ENCODE data around the gene PPFIA1.

The PPFIA1 gene

DNA sequence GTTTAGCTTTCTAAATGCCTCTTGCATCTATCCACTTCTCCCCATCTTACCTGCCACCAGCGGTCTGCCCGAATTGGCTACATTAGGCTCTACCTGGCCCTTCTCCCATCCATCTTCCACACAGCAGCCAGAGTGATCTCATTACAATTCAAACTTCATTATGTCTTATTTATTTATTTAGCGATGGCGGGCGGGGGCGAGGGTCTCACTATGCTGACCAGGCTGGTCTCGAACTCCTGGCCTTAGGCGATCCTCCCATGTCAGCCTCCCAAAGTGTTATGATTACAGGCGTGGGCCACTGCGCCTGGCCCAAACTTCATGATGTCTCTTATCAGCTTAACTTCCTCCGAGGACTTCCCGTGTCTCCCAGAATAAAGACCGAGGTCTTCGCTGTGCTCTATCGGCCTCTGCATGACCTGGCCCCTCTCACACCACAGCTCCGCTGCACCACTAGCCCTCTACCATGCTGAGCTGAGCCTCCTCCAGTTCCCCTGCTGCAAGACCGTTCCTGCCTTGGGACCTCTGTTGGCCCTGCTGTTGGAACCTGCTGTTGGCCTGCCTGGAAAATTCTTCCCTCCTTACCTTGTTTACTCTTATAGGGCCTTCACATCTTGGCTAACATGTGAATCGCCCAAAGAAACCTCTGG, 127.0 kb downstream of the PPFIA1 start:
- TF ChIP-seq, protein P1, sequence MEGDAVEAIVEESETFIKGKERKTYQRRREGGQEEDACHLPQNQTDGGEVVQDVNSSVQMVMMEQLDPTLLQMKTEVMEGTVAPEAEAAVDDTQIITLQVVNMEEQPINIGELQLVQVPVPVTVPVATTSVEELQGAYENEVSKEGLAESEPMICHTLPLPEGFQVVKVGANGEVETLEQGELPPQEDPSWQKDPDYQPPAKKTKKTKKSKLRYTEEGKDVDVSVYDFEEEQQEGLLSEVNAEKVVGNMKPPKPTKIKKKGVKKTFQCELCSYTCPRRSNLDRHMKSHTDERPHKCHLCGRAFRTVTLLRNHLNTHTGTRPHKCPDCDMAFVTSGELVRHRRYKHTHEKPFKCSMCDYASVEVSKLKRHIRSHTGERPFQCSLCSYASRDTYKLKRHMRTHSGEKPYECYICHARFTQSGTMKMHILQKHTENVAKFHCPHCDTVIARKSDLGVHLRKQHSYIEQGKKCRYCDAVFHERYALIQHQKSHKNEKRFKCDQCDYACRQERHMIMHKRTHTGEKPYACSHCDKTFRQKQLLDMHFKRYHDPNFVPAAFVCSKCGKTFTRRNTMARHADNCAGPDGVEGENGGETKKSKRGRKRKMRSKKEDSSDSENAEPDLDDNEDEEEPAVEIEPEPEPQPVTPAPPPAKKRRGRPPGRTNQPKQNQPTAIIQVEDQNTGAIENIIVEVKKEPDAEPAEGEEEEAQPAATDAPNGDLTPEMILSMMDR (IDR thresholded peaks at IDR 0.05; ENCODE audit: low read length) = no peak
- TF ChIP-seq EZH2 (optimal IDR thresholded peaks at IDR 0.05; ENCODE audit: low read depth, low read length) (no peak), EZH2phosphoT487 (IDR thresholded peaks at IDR 0.05; ENCODE audit: low read length) (no peak)
- no peaks in the 10 kb centered on the region for H3K9me3 ChIP-seq (replicated peaks; ENCODE audit: insufficient read depth, low read length)
- no peaks in the 10 kb centered on the region for H3F3A ChIP-seq (ENCODE audit: insufficient read depth, low read length)
- no peaks in the 10 kb centered on the region for H3K79me2 ChIP-seq (ENCODE audit: low read length)
- no peak overlapping the region for H3K9ac ChIP-seq (ENCODE audit: low read length)
- H3K9me2 ChIP-seq (replicated peaks; ENCODE audit: insufficient read depth, low read length) = no peaks in the 10 kb centered on the region
- H3K4me1 ChIP-seq (ENCODE audit: low read length) = peaks cover 8% of the 10 kb centered on the region
- no peaks in the 10 kb centered on the region for H4K20me1 ChIP-seq (ENCODE audit: insufficient read depth, low read length)
- H3K27ac ChIP-seq (ENCODE audit: low read length) = no peak overlapping the region
- peak overlapping the region; percentile 66; the same call in 1 of the 2 replicates for H2AFZ ChIP-seq (ENCODE audit: low read length)
- no peaks in the 10 kb centered on the region for H3K36me3 ChIP-seq (replicated peaks; ENCODE audit: insufficient read depth, low read length)
- DNase-seq = no peak
- H3K4me3 ChIP-seq (ENCODE audit: low read length) = peak overlapping the region; percentile 64
- H3K4me2 ChIP-seq (ENCODE audit: low read depth, low read length) = peak overlapping the region; percentile 97
- H3K27me3 ChIP-seq (replicated peaks; ENCODE audit: insufficient read depth, low read length) = peaks cover 92% of the 10 kb centered on the region

DNA sequence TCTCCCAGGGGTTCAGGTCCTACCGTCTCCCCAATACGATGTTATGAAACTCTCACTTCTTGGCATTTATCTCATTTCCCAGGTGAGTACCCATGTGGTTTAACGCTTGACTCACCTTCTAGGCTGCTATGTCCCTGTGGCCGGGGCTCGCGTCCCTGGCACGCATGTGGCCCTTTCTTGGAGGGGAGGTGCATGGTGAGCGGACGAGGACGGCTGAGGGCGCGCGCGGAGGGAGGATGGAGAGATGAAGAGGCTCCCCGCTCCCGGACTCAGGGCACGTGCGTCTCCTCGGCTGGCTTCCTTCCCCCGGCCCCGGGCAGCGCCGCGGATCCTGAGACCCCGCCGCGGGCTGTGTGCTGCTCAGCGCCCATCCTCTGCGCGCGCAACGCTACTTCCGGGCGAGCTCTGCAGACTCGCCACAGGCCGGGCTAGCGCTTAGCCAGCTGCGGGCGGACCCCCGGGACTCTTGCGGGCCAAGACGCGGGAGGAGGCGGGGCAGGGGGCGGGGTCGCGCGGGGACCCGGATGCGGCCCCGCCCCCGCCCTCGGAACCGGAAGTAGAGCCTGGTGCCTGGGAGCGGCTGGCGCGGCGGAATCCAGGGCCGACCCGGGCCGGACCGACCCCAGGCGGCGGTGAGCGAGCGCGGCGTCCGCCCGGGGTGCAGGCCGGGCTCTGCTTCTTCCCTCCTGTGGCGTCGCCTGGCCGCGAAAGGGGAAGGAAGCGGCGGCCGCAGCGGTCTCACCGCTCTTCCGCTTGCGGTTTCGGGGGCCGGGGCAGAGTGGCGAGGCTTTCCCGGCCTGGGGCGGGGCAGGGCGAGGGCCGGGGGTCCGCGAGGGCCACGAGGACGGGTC, 127.7 kb downstream of the PPFIA1 start, which contains the start of gene CTTN:
Gene CTTN, plus strand, starts transcription at position 547 of the 851 bp plus-strand sequence. CDS start 8,769 bp downstream, outside the sequence.
- no peaks in the 10 kb centered on the region for H3K36me3 ChIP-seq (replicated peaks; ENCODE audit: insufficient read depth, low read length)
- H3K9me3 ChIP-seq (replicated peaks; ENCODE audit: insufficient read depth, low read length) = no peaks in the 10 kb centered on the region
- H3K9me2 ChIP-seq (replicated peaks; ENCODE audit: insufficient read depth, low read length) = no peaks in the 10 kb centered on the region
- DNase-seq = peak; percentile 54
- H4K20me1 ChIP-seq (ENCODE audit: insufficient read depth, low read length) = no peaks in the 10 kb centered on the region
- peaks cover 93% of the 10 kb centered on the region for H3K27me3 ChIP-seq (replicated peaks; ENCODE audit: insufficient read depth, low read length)
- peak within 1 kb of the TSS; percentile 66 for H2AFZ ChIP-seq (ENCODE audit: low read length)
- H3F3A ChIP-seq (ENCODE audit: insufficient read depth, low read length) = no peaks in the 10 kb centered on the region
- H3K4me1 ChIP-seq (ENCODE audit: low read length) = peaks cover 8% of the 10 kb centered on the region
- TF ChIP-seq EZH2 (optimal IDR thresholded peaks at IDR 0.05; ENCODE audit: low read depth, low read length) = no peak
- no peak for TF ChIP-seq EZH2phosphoT487 (IDR thresholded peaks at IDR 0.05; ENCODE audit: low read length)
- TF ChIP-seq, protein P1 (IDR thresholded peaks at IDR 0.05; ENCODE audit: low read length) = no peak
- H3K79me2 ChIP-seq (ENCODE audit: low read length) = no peaks in the 10 kb centered on the region
- peak within 1 kb of the TSS; percentile 64 for H3K4me3 ChIP-seq (ENCODE audit: low read length)
- H3K4me2 ChIP-seq (ENCODE audit: low read depth, low read length) = peak within 1 kb of the TSS; percentile 97
- H3K27ac ChIP-seq (ENCODE audit: low read length) = no peak within 1 kb of the TSS
- peak within 1 kb of the TSS; percentile 9; the same call in 1 of the 2 replicates for H3K9ac ChIP-seq (ENCODE audit: low read length)

DNA sequence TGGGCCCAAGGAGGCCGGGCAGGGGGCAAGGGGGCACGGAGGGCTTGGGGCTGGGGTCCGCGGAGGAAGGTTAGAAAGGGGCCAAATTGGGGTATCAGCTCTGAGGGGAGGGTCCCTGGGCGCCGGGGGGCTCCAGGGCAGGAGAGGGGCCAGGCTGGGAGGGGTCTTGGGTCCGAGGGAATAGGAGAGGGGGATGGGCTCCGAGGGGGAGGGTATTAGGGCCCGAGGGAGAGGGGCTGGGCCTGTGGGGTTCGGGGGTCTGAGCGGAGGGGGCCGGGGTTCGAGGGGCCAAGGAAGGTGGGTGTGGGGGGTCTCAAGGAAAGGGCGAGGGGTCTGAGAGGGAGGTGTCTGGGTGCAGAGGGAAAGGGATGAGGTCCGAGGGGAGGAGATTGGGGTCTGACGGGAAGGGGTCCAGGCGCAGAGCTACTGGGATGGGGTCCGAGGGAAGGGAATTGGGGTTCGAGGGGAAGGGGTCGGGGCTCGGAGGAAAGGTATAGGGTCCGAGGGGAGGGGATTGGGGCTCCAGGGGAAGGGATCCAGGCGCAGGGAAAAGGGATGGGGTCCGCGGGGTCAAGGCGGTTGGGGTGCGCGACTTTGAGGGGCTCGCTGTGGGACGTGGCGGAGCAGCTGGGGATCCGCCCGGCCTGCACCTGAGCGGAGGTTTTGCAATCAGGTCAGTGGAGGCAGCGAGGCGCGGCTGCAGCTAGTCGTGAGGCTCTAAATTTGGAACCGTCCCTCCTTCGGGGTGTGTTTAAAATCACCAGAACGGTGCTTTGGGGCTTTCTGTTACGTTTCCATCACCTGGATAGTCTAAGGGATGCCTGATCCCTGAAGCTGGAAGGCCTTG, 128.6 kb downstream of the PPFIA1 start:
- Histone ChIP-seq H3K27me3 (replicated peaks; ENCODE audit: insufficient read depth, low read length) (peaks cover 93% of the 10 kb centered on the region), H3K27ac (ENCODE audit: low read length) (no peak overlapping the region), H2AFZ (ENCODE audit: low read length) (no peak overlapping the region), H3K9me3 (replicated peaks; ENCODE audit: insufficient read depth, low read length) (no peaks in the 10 kb centered on the region), H3K9ac (ENCODE audit: low read length) (no peak overlapping the region), H3K36me3 (replicated peaks; ENCODE audit: insufficient read depth, low read length) (no peaks in the 10 kb centered on the region), H3K9me2 (replicated peaks; ENCODE audit: insufficient read depth, low read length) (no peaks in the 10 kb centered on the region), H3K4me2 (ENCODE audit: low read depth, low read length) (peak overlapping the region; percentile 97; the same call in 1 of the 2 replicates), H3K4me1 (ENCODE audit: low read length) (peaks cover 8% of the 10 kb centered on the region), H3F3A (ENCODE audit: insufficient read depth, low read length) (no peaks in the 10 kb centered on the region), H3K79me2 (ENCODE audit: low read length) (no peaks in the 10 kb centered on the region), H4K20me1 (ENCODE audit: insufficient read depth, low read length) (no peaks in the 10 kb centered on the region), H3K4me3 (ENCODE audit: low read length) (peak overlapping the region; percentile 64; the same call in 1 of the 2 replicates)
- DNase-seq = no peak
- TF ChIP-seq, protein P1 (IDR thresholded peaks at IDR 0.05; ENCODE audit: low read length) = no peak
- no peak for TF ChIP-seq EZH2phosphoT487 (IDR thresholded peaks at IDR 0.05; ENCODE audit: low read length)
- TF ChIP-seq EZH2 (optimal IDR thresholded peaks at IDR 0.05; ENCODE audit: low read depth, low read length) = no peak

Measured in MM.1S (cell line).